GM20000 (cell line): ENCODE data around the gene LRRC57.

Experiments
- DNase-seq: peaks from one replicate; pipeline ENCODE4 v3.0.0; 2012; ENCODE audit warnings: low spot score
- CTCF ChIP-seq: IDR thresholded peaks from 2 replicates; pipeline ENCODE4 v1.5.1; 2012; ENCODE audit warnings: mild to moderate bottlenecking, control low read depth; ENCODE audit errors: extremely low read depth, missing control alignments

The LRRC57 gene

GRCh38 chr15:42498212-42499068, 50.2 kb downstream of the LRRC57 start:
- TF ChIP-seq CTCF = no peak

GRCh38 chr15:42495361-42496212, 53.0 kb downstream of the LRRC57 start, which contains the start of gene SNAP23:
Gene SNAP23 (plus strand): TSS chr15:42495634. CDS start chr15:42511847, 16,213 bp downstream.
- DNase-seq = peak; percentile 91
- no peak for TF ChIP-seq CTCF

More at GRCh38 chr15:42498212-42499068, 50.2 kb downstream of the LRRC57 start:
- DNase-seq = no peak

GRCh38 chr15:42494998-42495360, 53.6 kb downstream of the LRRC57 start:
- no peak for DNase-seq
- TF ChIP-seq CTCF = no peak

GRCh38 chr15:42493679-42494078, 54.9 kb downstream of the LRRC57 start:
- DNase-seq = no peak
- TF ChIP-seq CTCF = no peak

- no peak for DNase-seq
- no peak for TF ChIP-seq CTCF
These were observed 56.9 kb downstream of the LRRC57 start for GRCh38 chr15:42491539-42492225.

GRCh38 chr15:42490671-42491538, 57.7 kb downstream of the LRRC57 start, which contains the start of gene ZNF106:
Gene ZNF106 (minus strand): TSS chr15:42491141. CDS start chr15:42472289, 18,852 bp downstream.
- peak; percentile 91 for DNase-seq
- no peak for TF ChIP-seq CTCF
